Naive B cell (primary cell): ENCODE measurements around the gene INPP5F. TPM values are rescaled to one million over a fixed set of nuclear protein-coding genes. Genes with fewer than 3 reads are reported as not detected.
"Not testable (repeated sequence)": the region's sequence is repeated elsewhere in the genome, so short reads cannot be mapped to it uniquely, and the experiment has no call there.

Experiments
- ATAC-seq, 2 donors: fragments of 150-1000 bp; cut with Tn5 transposase; 2 replicates each; pipeline ENCODE4 v1.10.0; 2021; ENCODE audit warnings: low read depth in 2 of 2, mild to moderate bottlenecking in 2 of 2, moderate library complexity in 2 of 2
- DNase-seq: peaks from one replicate; pipeline ENCODE4 v3.0.0; 2022
- H3K27ac Mint-ChIP-seq, 6 donors: one replicate each; pipeline ENCODE4 v1.8.0; 2020 to 2022; ENCODE audit warnings: mild to moderate bottlenecking in 6 of 6, mixed read lengths in 6 of 6, moderate library complexity in 5 of 6, inconsistent platforms in 2 of 6
- H3K27me3 Mint-ChIP-seq, 3 donors: one replicate each; pipeline ENCODE4 v1.8.0; 2021 to 2022; ENCODE audit warnings: mixed read lengths in 3 of 3, mild to moderate bottlenecking in 1 of 3
- H3K36me3 Mint-ChIP-seq, 2 donors: one replicate each; pipeline ENCODE4 v1.8.0; 2020 to 2022; ENCODE audit warnings: mixed read lengths in 2 of 2, inconsistent platforms in 1 of 2, mild to moderate bottlenecking in 1 of 2
- H3K4me1 Mint-ChIP-seq, 3 donors: one replicate each; pipeline ENCODE4 v1.8.0; 2020 to 2022; ENCODE audit warnings: mixed read lengths in 3 of 3, inconsistent platforms in 1 of 3, mild to moderate bottlenecking in 1 of 3, moderate library complexity in 1 of 3
- H3K4me3 Mint-ChIP-seq, 8 donors: one replicate each; pipeline ENCODE4 v1.8.0; 2020 to 2022; ENCODE audit warnings: mild to moderate bottlenecking in 8 of 8, mixed read lengths in 8 of 8, moderate library complexity in 8 of 8, inconsistent platforms in 2 of 8
- H3K9me3 Mint-ChIP-seq, 7 donors: one replicate each; pipeline ENCODE4 v1.8.0; 2020 to 2022; ENCODE audit warnings: mixed read lengths in 7 of 7, mild to moderate bottlenecking in 5 of 7, inconsistent platforms in 2 of 7, moderate library complexity in 1 of 7
- polyA plus RNA-seq, 6 donors: library from polyadenylated mRNA; unstranded; fragments of 300-500 nt; fragmentation: Illumina TruSeq; gene quantifications; one replicate each; pipeline ENCODE4 v1.2.3, GENCODE V29; 2021; ENCODE audit warnings: low read depth in 6 of 6

Gene INPP5F
- polyA plus RNA-seq, 6 donors from 2014 or later = 13.0 to 27.1 (median 19.3) TPM

DNA sequence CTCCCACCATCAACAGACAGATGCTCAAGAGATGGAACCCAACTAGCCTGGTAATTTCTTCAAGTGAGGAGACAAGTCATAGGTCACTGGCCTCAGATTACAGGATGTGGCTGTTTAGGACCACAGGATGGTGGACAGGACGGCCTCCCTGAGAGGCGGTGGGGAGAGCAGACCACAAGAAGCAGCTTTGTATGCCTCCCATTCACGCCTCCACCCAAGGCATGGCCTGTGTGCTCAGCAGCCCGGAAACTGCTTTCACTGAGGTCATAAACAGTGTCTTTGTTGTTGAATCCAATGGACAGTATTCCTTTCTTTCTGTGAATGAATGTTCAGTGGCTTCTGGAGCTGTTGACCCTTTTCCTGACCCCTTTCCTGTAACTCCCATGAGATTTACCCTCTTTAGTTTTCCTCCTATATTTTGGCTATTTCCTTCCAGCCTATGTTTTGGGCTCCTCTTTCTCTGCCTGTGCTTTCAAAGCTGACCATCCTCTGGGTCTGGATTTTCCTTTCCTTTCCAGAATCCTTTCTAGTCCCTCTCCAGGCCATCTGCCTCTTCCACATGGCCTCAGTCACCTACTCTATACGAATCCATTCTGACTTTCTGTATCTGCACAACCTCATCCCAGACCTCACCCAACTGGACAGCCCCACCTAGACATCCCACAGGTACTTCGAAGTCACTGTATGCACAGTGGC lies 32.4 kb upstream of the INPP5F start:
- Mint-ChIP-seq H3K4me3 (peak overlapping the region in 2 of 8 donors; percentile 42 to 87), H3K9me3 (no peaks in the 10 kb centered on the region), H3K27ac (peak overlapping the region in 2 of 6 donors; percentile 45 to 74), H3K36me3 (no peaks in the 10 kb centered on the region), H3K27me3 (no peaks in the 10 kb centered on the region), H3K4me1 (peaks cover 18 to 76% (median 37%) of the 10 kb centered on the region in 3 donors)
- ATAC-seq = no peak
- DNase-seq = no peak

DNA sequence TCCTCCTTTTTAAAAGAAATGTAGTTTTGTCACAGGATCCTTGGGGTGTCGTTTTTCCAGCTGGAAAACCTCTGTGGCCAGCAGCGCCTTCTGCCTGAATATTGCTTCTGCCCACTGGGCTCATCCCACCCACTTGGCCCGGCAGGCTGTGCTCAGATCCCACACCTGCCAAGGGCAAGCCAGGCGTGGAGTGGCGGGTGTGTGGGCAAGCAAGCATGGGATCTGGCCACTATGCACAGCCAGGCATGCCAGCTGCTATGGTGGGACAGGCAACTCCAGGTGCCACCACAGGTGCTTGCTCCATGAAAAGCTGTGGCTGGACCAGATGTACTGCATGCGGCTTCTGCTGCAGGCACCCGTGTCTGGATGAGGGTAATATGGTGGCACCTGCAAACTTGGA lies 31.2 kb upstream of the INPP5F start:
- Mint-ChIP-seq H3K27me3 (no peaks in the 10 kb centered on the region), H3K36me3 (no peaks in the 10 kb centered on the region), H3K4me1 (peaks cover 27 to 76% (median 38%) of the 10 kb centered on the region in 3 donors), H3K27ac (peak overlapping the region in 1 of 6 donors; percentile 54), H3K9me3 (no peaks in the 10 kb centered on the region), H3K4me3 (no peak overlapping the region)
- DNase-seq (no peak), ATAC-seq (no peak)

DNA sequence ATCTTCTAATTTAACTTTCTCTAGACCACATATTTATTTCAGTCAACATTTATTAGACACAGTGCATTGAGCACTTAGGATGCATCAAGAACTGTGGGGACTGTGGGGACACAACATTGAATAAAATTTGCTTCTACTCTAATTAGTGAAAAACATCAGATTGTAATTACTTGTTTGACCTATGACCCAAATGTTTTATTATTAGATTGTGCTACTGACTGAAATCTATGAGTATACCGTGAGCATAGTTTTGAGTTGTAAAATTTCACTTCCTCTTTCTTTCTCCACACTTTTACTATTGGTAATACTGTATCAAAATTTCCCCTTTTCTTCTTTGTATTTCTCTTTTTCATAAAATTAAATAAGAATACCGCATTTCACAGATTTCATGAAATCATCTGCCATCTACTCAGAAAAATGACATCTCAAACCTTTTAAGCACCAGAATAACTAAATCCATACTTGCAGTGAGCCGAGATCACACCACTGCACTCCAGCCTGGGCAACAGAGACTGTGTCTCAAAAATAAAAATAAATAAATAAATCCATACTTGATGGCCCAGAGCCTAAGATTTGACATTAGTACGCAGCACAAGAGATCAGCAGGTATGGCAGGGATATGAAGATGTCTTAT lies 25.4 kb upstream of the INPP5F start:
- Mint-ChIP-seq H3K4me1 (peaks cover 51 to 85% (median 62%) of the 10 kb centered on the region in 3 donors), H3K4me3 (peak overlapping the region in 7 of 8 donors; percentile 59 to 89 (median 76)), H3K36me3 (no peaks in the 10 kb centered on the region), H3K9me3 (peaks cover 0 to under 1% (median 0%) of the 10 kb centered on the region in 7 donors), H3K27me3 (no peaks in the 10 kb centered on the region), H3K27ac (peak overlapping the region; percentile 92 to 99 (median 94))
- ATAC-seq = peak; percentile 70 to 75
- peak; percentile 67 for DNase-seq

DNA sequence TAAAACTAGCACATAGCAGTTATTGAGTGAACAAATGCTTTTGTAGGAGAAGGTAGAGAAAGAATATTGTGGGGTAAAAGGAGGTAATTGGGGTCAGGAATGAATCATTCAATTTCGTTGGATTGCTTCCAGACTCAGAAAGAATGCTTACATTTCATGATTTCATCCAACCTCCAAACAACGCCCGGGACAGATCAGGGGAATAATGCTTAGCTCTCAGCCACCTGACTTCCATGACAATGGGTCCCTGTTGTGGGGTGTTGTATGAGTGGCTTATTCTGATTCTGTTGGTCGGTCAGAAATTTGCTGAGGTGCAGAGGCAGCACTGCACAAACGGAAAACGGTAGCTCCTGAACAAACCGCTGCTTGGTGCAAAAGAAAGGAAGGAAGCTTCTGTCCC lies 24.0 kb upstream of the INPP5F start:
- peak overlapping the region in 4 of 8 donors; percentile 5 to 73 (median 27) for H3K4me3 Mint-ChIP-seq
- peak overlapping the region in 3 of 6 donors; percentile 11 to 92 (median 88) for H3K27ac Mint-ChIP-seq
- H3K36me3 Mint-ChIP-seq = peaks cover 7 to 10% of the 10 kb centered on the region in 2 donors
- H3K27me3 Mint-ChIP-seq = no peaks in the 10 kb centered on the region
- H3K9me3 Mint-ChIP-seq = peaks cover 0 to 12% (median 7%) of the 10 kb centered on the region in 7 donors
- ATAC-seq = no peak
- no peak for DNase-seq
- H3K4me1 Mint-ChIP-seq = peaks cover 58 to 85% (median 74%) of the 10 kb centered on the region in 3 donors

DNA sequence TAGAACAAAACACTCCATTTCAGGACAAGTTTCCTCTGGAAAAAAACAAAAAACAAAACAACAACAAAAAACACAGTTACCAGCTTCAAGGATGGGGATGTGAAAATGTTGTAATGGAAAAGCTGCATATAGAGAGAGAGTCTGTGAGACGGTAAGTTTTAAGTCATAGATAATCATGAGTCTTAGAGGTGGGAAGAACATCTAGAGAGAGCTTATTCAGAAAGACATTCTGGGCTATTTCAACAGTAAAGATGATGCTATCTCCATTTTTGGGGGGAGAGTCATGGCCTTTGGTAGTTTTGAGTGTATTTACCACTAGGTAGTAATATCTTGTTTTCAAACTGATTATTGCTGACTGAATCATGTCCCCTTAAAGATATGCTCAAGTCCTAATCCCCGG lies 23.3 kb upstream of the INPP5F start:
- H3K4me1 Mint-ChIP-seq = peaks cover 63 to 92% (median 81%) of the 10 kb centered on the region in 3 donors

DNA sequence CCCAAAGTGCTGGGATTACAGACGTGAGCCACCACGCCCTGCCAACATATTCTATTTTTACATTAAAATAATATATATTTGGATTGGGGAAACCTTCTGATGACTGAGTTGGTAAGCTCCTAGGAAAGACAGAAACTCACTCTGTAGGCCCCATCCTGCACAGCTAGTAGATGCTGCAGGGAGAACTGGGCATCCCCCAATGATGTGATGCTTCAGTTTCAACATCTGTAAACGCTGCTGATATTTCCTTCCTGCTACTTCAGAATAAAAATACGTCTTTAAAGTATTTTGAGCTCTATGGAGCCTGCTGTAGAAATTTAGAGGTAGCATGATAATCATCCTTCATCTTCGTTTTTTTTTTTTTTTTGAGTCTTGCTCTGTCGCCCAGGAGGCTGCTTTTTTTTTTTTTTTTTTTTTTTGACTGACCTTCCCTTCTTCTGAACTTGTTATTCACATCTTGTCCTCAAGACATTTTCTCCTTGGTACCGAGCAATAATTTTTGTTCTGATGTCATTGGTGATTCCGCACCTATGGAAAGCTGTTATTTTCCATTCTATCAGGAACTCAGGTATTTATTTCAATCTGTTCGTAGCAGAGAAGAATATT lies 21.8 kb upstream of the INPP5F start:
- Mint-ChIP-seq H3K27me3 (no peaks in the 10 kb centered on the region), H3K27ac (peak overlapping the region; percentile 89 to 98 (median 94)), H3K4me3 (peak overlapping the region; percentile 71 to 92 (median 84)), H3K4me1 (peaks cover 60 to 96% (median 85%) of the 10 kb centered on the region in 3 donors), H3K9me3 (peaks cover 0 to 26% (median 13%) of the 10 kb centered on the region in 7 donors), H3K36me3 (peaks cover 8 to 20% of the 10 kb centered on the region in 2 donors)
- ATAC-seq (peak; percentile 70 to 72), DNase-seq (peak; percentile 57)

More for the DNA sequence above, 23.3 kb upstream of the INPP5F start:
- Mint-ChIP-seq H3K27me3 (no peaks in the 10 kb centered on the region), H3K27ac (peak overlapping the region; percentile 3 to 98 (median 89)), H3K9me3 (peaks cover 0 to 19% (median 13%) of the 10 kb centered on the region in 7 donors), H3K36me3 (peaks cover 8 to 17% of the 10 kb centered on the region in 2 donors), H3K4me3 (peak overlapping the region in 5 of 8 donors; percentile 9 to 73 (median 34))
- DNase-seq = no peak
- no peak for ATAC-seq

DNA sequence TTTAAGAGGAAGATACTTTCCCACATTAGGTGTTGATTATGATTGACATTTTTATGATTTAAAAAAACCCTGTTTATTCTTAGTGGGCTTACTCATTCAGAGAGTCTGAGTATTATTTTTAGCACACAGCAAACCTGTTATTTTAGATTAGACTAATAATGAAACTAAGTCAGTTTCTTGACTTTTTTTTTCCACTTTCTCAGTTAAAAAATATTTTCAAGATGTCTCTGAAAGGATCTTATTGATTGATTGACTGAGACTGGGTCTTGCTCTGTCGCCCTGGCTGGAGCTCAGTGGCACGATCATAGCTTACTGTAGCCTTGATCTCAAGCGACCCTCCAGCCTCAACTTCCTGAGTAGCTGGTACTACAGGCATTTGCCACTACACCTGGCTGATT lies 20.4 kb upstream of the INPP5F start:
- H3K4me1 Mint-ChIP-seq = peaks cover 68 to 94% (median 87%) of the 10 kb centered on the region in 3 donors
- DNase-seq = peak; percentile 47

DNA sequence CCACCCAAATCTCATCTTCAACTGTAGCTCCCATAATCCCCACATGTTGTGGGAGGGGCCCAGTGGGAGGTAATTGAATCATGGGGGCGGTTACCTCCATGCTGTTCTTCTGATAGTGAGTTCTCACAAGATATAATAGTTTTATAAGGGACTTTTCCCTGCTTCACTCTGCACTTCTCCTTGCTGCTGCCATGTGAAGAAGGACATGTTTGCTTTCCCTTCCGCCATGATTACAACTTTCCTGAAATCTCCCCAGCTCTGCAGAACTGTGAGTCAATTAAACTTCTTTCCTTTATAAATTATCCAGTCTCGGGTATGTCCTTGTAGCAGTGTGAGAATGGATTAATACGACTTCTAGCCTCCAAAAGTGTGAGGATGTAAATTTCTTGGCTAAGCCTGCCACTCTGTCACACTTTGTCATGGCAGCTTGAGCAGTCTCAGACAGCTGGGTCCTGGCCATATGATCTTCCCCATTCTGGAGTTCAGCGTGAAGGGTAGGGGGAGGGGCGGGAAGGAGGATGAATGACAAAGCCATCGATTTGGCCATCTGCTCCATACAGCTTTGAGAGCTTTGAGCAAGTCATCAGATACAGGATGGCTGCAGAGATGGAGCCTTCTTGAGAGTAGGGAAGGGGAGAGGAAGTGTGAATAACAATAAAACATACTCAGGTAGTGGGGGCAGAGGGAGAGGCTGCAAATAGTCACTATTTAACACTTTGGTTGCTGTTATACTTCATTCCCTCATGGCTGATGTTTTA lies 19.1 kb upstream of the INPP5F start:
- Mint-ChIP-seq H3K4me3 (peak overlapping the region in 6 of 8 donors; percentile 37 to 83 (median 76)), H3K9me3 (peaks cover 0 to 34% (median 20%) of the 10 kb centered on the region in 7 donors)
- no peak for DNase-seq

More for the DNA sequence above, 20.4 kb upstream of the INPP5F start:
- peaks cover 8 to 20% of the 10 kb centered on the region in 2 donors for H3K36me3 Mint-ChIP-seq
- H3K27me3 Mint-ChIP-seq = no peaks in the 10 kb centered on the region
- peak overlapping the region; percentile 71 to 92 (median 84) for H3K4me3 Mint-ChIP-seq
- peak in 1 of 2 donors; percentile 6 for ATAC-seq
- peaks cover 0 to 32% (median 15%) of the 10 kb centered on the region in 7 donors for H3K9me3 Mint-ChIP-seq
- H3K27ac Mint-ChIP-seq = peak overlapping the region; percentile 89 to 98 (median 94)

DNA sequence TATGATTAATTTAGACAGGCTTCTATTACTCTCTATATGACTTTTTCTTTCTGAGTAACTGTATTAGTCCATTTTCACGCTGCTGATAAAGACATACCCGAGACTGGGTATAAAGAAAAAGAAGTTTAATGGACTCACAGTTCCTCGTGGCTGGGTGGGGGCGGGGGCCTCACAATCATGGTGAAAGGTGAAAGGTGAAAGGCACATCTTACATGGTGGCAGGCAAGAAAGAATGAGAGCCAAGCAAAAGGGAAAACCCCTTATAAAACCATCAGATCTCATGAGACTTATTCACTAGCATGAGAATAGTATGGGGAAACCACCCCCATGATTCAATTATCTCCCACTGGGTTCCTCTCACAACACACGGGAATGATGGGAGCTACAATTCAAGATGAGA lies 18.5 kb upstream of the INPP5F start:
- peak overlapping the region; percentile 69 to 98 (median 88) for H3K27ac Mint-ChIP-seq

More for the DNA sequence above, 19.1 kb upstream of the INPP5F start:
- H3K27ac Mint-ChIP-seq = peak overlapping the region; percentile 69 to 98 (median 90)
- no peaks in the 10 kb centered on the region for H3K27me3 Mint-ChIP-seq
- peaks cover 8 to 20% of the 10 kb centered on the region in 2 donors for H3K36me3 Mint-ChIP-seq
- peaks cover 58 to 89% (median 75%) of the 10 kb centered on the region in 3 donors for H3K4me1 Mint-ChIP-seq
- ATAC-seq = no peak

DNA sequence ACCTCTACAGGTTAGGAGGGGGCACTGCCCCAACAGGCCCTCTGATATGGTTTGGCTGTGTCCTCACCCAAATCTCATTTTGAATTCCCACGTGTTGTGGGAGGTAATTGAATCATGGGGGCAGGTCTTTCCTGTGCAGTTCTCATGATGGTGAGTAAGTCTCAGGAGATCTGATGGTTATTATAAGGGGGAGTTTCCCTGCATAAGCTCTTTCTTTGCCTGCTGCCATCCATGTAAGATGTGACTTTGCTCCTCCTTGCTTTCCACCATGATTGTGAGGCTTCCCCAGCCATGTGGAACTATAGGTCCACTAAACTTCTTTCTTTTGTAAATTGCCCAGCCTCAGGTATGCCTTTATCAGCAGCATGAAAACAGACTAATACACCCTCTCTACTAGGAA lies 14.9 kb upstream of the INPP5F start:
- not testable (repeated sequence) for ATAC-seq, DNase-seq, H3K27me3 Mint-ChIP-seq
- H3K27ac Mint-ChIP-seq = peak overlapping the region in 4 of 6 donors; percentile 59 to 83 (median 80)
- H3K4me1 Mint-ChIP-seq = peaks cover 42 to 70% (median 53%) of the 10 kb centered on the region in 3 donors
- peak overlapping the region in 2 of 8 donors; percentile 4 to 42 for H3K4me3 Mint-ChIP-seq
- peaks cover 0 to 29% (median 24%) of the 10 kb centered on the region in 7 donors for H3K9me3 Mint-ChIP-seq
- peaks cover 8 to 24% of the 10 kb centered on the region in 2 donors for H3K36me3 Mint-ChIP-seq

More for the DNA sequence above, 18.5 kb upstream of the INPP5F start:
- peak overlapping the region in 7 of 8 donors; percentile 37 to 85 (median 71) for H3K4me3 Mint-ChIP-seq
- H3K9me3 Mint-ChIP-seq = peaks cover 0 to 34% (median 24%) of the 10 kb centered on the region in 7 donors
- H3K4me1 Mint-ChIP-seq = peaks cover 53 to 88% (median 73%) of the 10 kb centered on the region in 3 donors
- peaks cover 8 to 20% of the 10 kb centered on the region in 2 donors for H3K36me3 Mint-ChIP-seq
- ATAC-seq, H3K27me3 Mint-ChIP-seq, DNase-seq: not testable (repeated sequence)

DNA sequence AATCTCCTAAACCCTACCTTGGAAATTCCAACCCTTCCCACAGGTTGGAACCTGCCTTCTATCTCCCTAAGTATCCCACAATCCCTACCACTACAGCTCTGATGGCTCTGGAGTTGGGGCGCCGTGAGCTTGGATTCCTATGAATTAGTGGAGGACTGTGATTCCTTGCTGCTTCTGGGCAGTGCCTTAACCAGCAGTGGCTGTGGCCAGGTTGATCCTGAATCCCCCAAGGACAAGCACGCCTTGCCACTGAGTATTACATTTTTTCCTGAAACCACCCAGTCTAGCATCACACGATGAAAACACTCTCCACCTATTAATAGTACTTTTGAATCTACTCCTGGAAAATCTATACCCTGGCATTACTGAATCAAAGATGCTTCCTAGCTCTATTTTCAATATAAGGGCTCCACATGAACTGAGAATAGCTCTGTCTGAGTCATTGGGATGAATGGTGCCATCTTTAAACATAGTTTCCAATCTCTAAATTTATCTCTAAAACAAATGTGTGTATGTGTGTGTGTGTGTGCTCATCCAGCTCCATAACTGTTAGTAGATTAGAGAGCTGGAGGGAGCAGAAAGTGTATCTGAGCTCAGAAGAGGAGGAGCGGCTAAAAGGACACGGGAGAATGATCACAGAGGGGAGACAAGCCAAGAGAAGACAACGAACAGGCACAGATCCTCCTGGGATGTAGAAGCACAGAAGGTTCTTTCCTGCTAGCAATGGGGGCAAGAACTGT lies 11.9 kb upstream of the INPP5F start:
- no peaks in the 10 kb centered on the region for H3K27me3 Mint-ChIP-seq

DNA sequence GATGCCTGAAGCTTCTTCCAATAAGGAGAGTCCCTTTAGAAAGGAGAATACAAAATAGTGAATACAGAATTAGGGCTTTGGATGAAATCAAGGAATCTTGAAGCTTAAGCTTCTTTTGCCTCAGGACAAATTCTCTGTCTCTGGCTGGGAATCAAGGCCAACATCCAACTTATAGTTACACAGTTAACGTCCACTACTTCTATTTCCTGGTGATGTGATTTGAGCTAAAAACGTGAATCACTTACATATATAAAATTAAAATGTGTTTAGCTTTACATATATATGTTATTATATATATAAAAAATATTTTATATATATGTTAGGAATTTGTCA lies 11.4 kb upstream of the INPP5F start:
- no peak for DNase-seq
- peaks cover 0 to 11% (median 7%) of the 10 kb centered on the region in 7 donors for H3K9me3 Mint-ChIP-seq
- H3K36me3 Mint-ChIP-seq = peaks cover 0 to 5% of the 10 kb centered on the region in 2 donors
- H3K4me1 Mint-ChIP-seq = peaks cover 16 to 44% (median 18%) of the 10 kb centered on the region in 3 donors
- no peak overlapping the region for H3K4me3 Mint-ChIP-seq
- peak overlapping the region in 3 of 6 donors; percentile 19 to 71 (median 23) for H3K27ac Mint-ChIP-seq
- ATAC-seq = no peak
- H3K27me3 Mint-ChIP-seq = no peaks in the 10 kb centered on the region

More for the DNA sequence above, 11.9 kb upstream of the INPP5F start:
- Mint-ChIP-seq H3K36me3 (peaks cover 0 to 5% of the 10 kb centered on the region in 2 donors), H3K27ac (peak overlapping the region in 4 of 6 donors; percentile 19 to 71 (median 38)), H3K9me3 (peaks cover 0 to 11% (median 9%) of the 10 kb centered on the region in 7 donors), H3K4me3 (peak overlapping the region in 1 of 8 donors; percentile 52), H3K4me1 (peaks cover 21 to 50% (median 23%) of the 10 kb centered on the region in 3 donors)
- ATAC-seq (no peak), DNase-seq (no peak)
